OCI-LY1 (cell line): ENCODE results near the gene RAB6B.

ENCODE experiments used
- H2AFZ ChIP-seq: fragments of 200-600 bp; sonication (generic), shearing (Covaris generic); 2 replicates; pipeline ENCODE4 v1.6.0; 2014; ENCODE audit warnings: antibody characterized with exemption, mild to moderate bottlenecking, low read length
- H3F3A ChIP-seq: fragments of 200-600 bp; sonication (generic), shearing (Covaris generic); 2 replicates; pipeline ENCODE4 v1.6.0; 2014; ENCODE audit warnings: mild to moderate bottlenecking, antibody characterized with exemption, low read length, moderate library complexity; ENCODE audit not compliant: insufficient read depth
- H3K27ac ChIP-seq: fragments of 200-600 bp; sonication (generic); 2 replicates; pipeline ENCODE4 v1.5.1; 2014; ENCODE audit warnings: low read length, mixed run types, mild to moderate bottlenecking, low read depth; ENCODE audit not compliant: poor library complexity, severe bottlenecking
- H3K27me3 ChIP-seq: fragments of 200-600 bp; sonication (generic); 2 replicates; pipeline ENCODE4 v1.6.0; 2014; ENCODE audit warnings: antibody characterized with exemption, mild to moderate bottlenecking, low read length, moderate library complexity; ENCODE audit not compliant: insufficient read depth
- H3K36me3 ChIP-seq: fragments of 200-600 bp; sonication (generic); 2 replicates; pipeline ENCODE4 v1.6.1; 2014; ENCODE audit warnings: mild to moderate bottlenecking, antibody characterized with exemption, low read length, moderate library complexity, mixed read lengths; ENCODE audit not compliant: insufficient read depth
- H3K4me1 ChIP-seq: fragments of 200-600 bp; sonication (generic); 2 replicates; pipeline ENCODE4 v1.5.1; 2014; ENCODE audit warnings: mild to moderate bottlenecking, low read length, moderate library complexity; ENCODE audit not compliant: insufficient read depth, severe bottlenecking
- H3K4me2 ChIP-seq: fragments of 200-600 bp; sonication (generic), shearing (Covaris generic); 2 replicates; pipeline ENCODE4 v1.6.1; 2014; ENCODE audit warnings: low read length
- H3K4me3 ChIP-seq: fragments of 200-600 bp; sonication (generic); 2 replicates; pipeline ENCODE4 v1.5.1; 2014; ENCODE audit warnings: low read length, low read depth, mild to moderate bottlenecking, mixed read lengths; ENCODE audit not compliant: poor library complexity, severe bottlenecking
- H3K79me2 ChIP-seq: fragments of 200-600 bp; shearing (Covaris generic); 2 replicates; pipeline ENCODE4 v1.6.1; 2016; ENCODE audit warnings: mixed run types, low read length, mixed read lengths; ENCODE audit not compliant: insufficient read depth
- H3K9ac ChIP-seq: fragments of 200-600 bp; sonication (generic), shearing (Covaris generic); 2 replicates; pipeline ENCODE4 v1.6.1; 2014; ENCODE audit warnings: mild to moderate bottlenecking, low read length, mixed read lengths
- H3K9me2 ChIP-seq: fragments of 200-600 bp; sonication (generic), shearing (Covaris generic); 2 replicates; pipeline ENCODE4 v1.6.1; 2014; ENCODE audit warnings: low read depth, mild to moderate bottlenecking, low read length, mixed read lengths
- H3K9me3 ChIP-seq: fragments of 200-600 bp; shearing (Covaris generic); 2 replicates; pipeline ENCODE4 v1.6.1; 2014; ENCODE audit warnings: low read length, mixed read lengths
- H4K20me1 ChIP-seq: fragments of 200-600 bp; sonication (generic), shearing (Covaris generic); 2 replicates; pipeline ENCODE4 v1.6.0; 2016; ENCODE audit warnings: mild to moderate bottlenecking, low read length; ENCODE audit not compliant: insufficient read depth
- EZH2 ChIP-seq: fragments of 200-600 bp; sonication (generic), shearing (Covaris generic); IDR thresholded peaks from 2 replicates; pipeline ENCODE4 v1.8.0; 2017; ENCODE audit warnings: borderline replicate concordance, mixed run types, mild to moderate bottlenecking, antibody characterized with exemption, low read length, moderate library complexity, mixed read lengths
- TF ChIP-seq, protein P1 (sequence below): fragments of 200-600 bp; sonication (generic), shearing (Covaris generic); IDR thresholded peaks from 2 replicates; pipeline ENCODE4 v1.5.1; 2017; ENCODE audit warnings: mild to moderate bottlenecking, antibody characterized with exemption, low read length, moderate library complexity, mixed read lengths

Gene RAB6B

DNA sequence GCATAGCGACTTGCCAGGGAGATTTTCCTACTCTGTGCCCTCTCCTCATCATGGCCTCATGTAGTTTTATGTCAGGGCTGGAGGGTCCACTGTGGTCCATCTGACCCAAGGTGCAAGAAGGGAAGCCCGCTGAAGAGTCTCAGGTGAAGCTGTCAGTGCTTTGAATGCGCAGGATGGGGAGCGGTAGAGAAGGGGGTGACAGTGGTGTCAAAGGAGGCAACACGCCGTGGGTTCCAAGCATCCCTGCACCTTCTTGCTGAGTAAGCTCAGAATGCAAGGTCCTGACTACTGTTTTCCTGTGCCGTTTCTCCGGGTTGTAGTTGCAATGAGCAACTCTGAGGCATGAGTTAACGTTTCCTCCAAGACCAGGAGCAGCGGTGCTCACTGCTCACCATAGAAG, 44.9 kb upstream of the RAB6B start:
- TF ChIP-seq, protein P1, sequence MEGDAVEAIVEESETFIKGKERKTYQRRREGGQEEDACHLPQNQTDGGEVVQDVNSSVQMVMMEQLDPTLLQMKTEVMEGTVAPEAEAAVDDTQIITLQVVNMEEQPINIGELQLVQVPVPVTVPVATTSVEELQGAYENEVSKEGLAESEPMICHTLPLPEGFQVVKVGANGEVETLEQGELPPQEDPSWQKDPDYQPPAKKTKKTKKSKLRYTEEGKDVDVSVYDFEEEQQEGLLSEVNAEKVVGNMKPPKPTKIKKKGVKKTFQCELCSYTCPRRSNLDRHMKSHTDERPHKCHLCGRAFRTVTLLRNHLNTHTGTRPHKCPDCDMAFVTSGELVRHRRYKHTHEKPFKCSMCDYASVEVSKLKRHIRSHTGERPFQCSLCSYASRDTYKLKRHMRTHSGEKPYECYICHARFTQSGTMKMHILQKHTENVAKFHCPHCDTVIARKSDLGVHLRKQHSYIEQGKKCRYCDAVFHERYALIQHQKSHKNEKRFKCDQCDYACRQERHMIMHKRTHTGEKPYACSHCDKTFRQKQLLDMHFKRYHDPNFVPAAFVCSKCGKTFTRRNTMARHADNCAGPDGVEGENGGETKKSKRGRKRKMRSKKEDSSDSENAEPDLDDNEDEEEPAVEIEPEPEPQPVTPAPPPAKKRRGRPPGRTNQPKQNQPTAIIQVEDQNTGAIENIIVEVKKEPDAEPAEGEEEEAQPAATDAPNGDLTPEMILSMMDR, result no peak
- TF ChIP-seq EZH2, result no peak

DNA sequence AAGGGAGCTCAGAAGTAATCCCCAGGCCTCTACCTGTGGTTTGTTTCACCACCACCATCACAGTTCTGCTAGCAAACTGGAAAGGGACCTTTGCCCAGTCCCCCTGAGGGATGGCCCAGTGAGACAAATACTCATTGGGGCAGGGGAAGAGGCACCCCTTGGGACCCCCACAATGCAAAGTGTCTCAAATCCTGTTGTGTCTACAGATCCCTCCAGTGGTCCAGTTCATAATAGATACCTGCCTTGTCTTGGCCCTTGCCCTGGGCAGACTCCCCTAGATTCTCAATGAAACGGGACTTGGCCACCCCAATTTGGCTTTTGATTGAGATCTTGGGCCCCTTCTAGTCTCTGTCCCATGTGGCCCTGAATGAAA, 43.8 kb upstream of the RAB6B start:
- Histone ChIP-seq H3K79me2 (no peaks in the 10 kb centered on the region), H3K9me3 (no peaks in the 10 kb centered on the region), H3K36me3 (no peaks in the 10 kb centered on the region), H3K27ac (no peak overlapping the region), H4K20me1 (no peaks in the 10 kb centered on the region), H3K9ac (no peak overlapping the region), H3K4me1 (no peaks in the 10 kb centered on the region), H2AFZ (no peak overlapping the region), H3K4me3 (no peak overlapping the region), H3K27me3 (no peaks in the 10 kb centered on the region), H3F3A (no peaks in the 10 kb centered on the region), H3K9me2 (no peaks in the 10 kb centered on the region), H3K4me2 (no peak overlapping the region)
- TF ChIP-seq EZH2, result no peak
- TF ChIP-seq, protein P1, result no peak

More for the DNA sequence above, 44.9 kb upstream of the RAB6B start:
- H3F3A ChIP-seq, result no peaks in the 10 kb centered on the region
- H3K4me2 ChIP-seq, result no peak overlapping the region
- H3K9me3 ChIP-seq, result no peaks in the 10 kb centered on the region
- peaks cover 6% of the 10 kb centered on the region; the same call in 1 of the 2 replicates for H3K27me3 ChIP-seq
- H4K20me1 ChIP-seq, result no peaks in the 10 kb centered on the region
- no peak overlapping the region for H3K9ac ChIP-seq
- H3K27ac ChIP-seq, result no peak overlapping the region
- H3K79me2 ChIP-seq, result no peaks in the 10 kb centered on the region
- H3K4me1 ChIP-seq, result no peaks in the 10 kb centered on the region
- no peaks in the 10 kb centered on the region for H3K36me3 ChIP-seq
- no peaks in the 10 kb centered on the region for H3K9me2 ChIP-seq
- no peak overlapping the region for H3K4me3 ChIP-seq
- no peak overlapping the region for H2AFZ ChIP-seq

GRCh38 chr3:133938770-133939462, 43.2 kb upstream of the RAB6B start:
- Histone ChIP-seq H3K79me2 (no peaks in the 10 kb centered on the region), H3K4me2 (no peak overlapping the region), H3K9me3 (no peaks in the 10 kb centered on the region), H3K27me3 (no peaks in the 10 kb centered on the region), H4K20me1 (no peaks in the 10 kb centered on the region), H3F3A (no peaks in the 10 kb centered on the region), H3K9ac (no peak overlapping the region), H2AFZ (no peak overlapping the region), H3K36me3 (no peaks in the 10 kb centered on the region), H3K27ac (no peak overlapping the region), H3K9me2 (no peaks in the 10 kb centered on the region), H3K4me3 (no peak overlapping the region), H3K4me1 (no peaks in the 10 kb centered on the region)
- TF ChIP-seq, protein P1, result no peak
- no peak for TF ChIP-seq EZH2
